HepG2 (cell line): ENCODE data around the gene ITPR1.

Source experiments
- ETV5 ChIP-seq: IDR thresholded peaks from 2 replicates; pipeline ENCODE4 v1.6.1; 2018; ENCODE audit warnings: missing biosample characterization, missing genetic modification reagents, inconsistent platforms, borderline replicate concordance
- FOXA1 ChIP-seq, 2 experiments: fragments of 450-650 bp in 1 of 2; sonication (generic) in 1 of 2; formaldehyde crosslinking in 1 of 2; IDR thresholded peaks; 2 replicates each; pipeline versions ENCODE4 v1.4.0 to v1.6.1; 2016 to 2020; ENCODE audit warnings: missing genetic modification reagents in 1 of 2
- MAFK ChIP-seq, 2 experiments: IDR thresholded peaks in 1 of 2; conservative IDR thresholded peaks in 1 of 2; 2 replicates each; pipeline ENCODE4 v1.6.1; 2011; ENCODE audit warnings: improper control_type of control experiment in 2 of 2, low read length in 2 of 2
- PHB2 ChIP-seq: fragments of 450-650 bp; IDR thresholded peaks from 2 replicates; pipeline ENCODE4 v1.6.1; 2018; ENCODE audit not compliant: partially characterized antibody
- POLR2A ChIP-seq, 2 experiments: IDR thresholded peaks; 2 replicates each; pipeline ENCODE4 v1.6.1; 2011; ENCODE audit warnings: low read depth in 2 of 2, low read length in 2 of 2, mild to moderate bottlenecking in 1 of 2, moderate library complexity in 1 of 2; ENCODE audit not compliant: insufficient read depth in 1 of 2
- RFX5 ChIP-seq: IDR thresholded peaks from 2 replicates; pipeline ENCODE4 v1.6.1; 2011; ENCODE audit warnings: low read depth, low read length, improper control_type of control experiment
- SPEN ChIP-seq: sonication (generic); formaldehyde crosslinking; IDR thresholded peaks from 2 replicates; pipeline ENCODE4 v1.5.1; 2020; ENCODE audit warnings: low read depth, mild to moderate bottlenecking, missing genetic modification reagents
- ZNF713 ChIP-seq: sonication (generic); formaldehyde crosslinking; IDR thresholded peaks from 2 replicates; pipeline ENCODE4 v1.4.0; 2020; ENCODE audit warnings: mild to moderate bottlenecking, missing genetic modification reagents
- TF ChIP-seq, protein P1 (sequence below): sonication (generic); formaldehyde crosslinking; IDR thresholded peaks from 2 replicates; pipeline ENCODE4 v1.4.0; 2020; ENCODE audit warnings: mild to moderate bottlenecking, missing genetic modification reagents
- TF ChIP-seq, protein P2 (sequence below), 2 experiments: IDR thresholded peaks; 2 replicates each; pipeline ENCODE4 v1.6.1; 2011 to 2012; ENCODE audit warnings: low read length in 2 of 2, borderline replicate concordance in 1 of 2, low read depth in 1 of 2, mild to moderate bottlenecking in 1 of 2, moderate library complexity in 1 of 2
- TF ChIP-seq, protein P3 (sequence below): sonication (generic); formaldehyde crosslinking; IDR thresholded peaks from 2 replicates; pipeline ENCODE4 v1.5.0; 2020; ENCODE audit warnings: mild to moderate bottlenecking, missing genetic modification reagents, moderate library complexity
- TF ChIP-seq, protein P4 (sequence below): sonication (generic); formaldehyde crosslinking; IDR thresholded peaks from 2 replicates; pipeline ENCODE4 v1.8.1; 2023; ENCODE audit warnings: missing genetic modification reagents, inconsistent platforms, borderline replicate concordance
- TF ChIP-seq, protein P5 (sequence below): sonication (generic); formaldehyde crosslinking; IDR thresholded peaks from 2 replicates; pipeline ENCODE4 v1.8.1; 2022; ENCODE audit warnings: low read depth, mild to moderate bottlenecking, missing genetic modification reagents

DNA sequence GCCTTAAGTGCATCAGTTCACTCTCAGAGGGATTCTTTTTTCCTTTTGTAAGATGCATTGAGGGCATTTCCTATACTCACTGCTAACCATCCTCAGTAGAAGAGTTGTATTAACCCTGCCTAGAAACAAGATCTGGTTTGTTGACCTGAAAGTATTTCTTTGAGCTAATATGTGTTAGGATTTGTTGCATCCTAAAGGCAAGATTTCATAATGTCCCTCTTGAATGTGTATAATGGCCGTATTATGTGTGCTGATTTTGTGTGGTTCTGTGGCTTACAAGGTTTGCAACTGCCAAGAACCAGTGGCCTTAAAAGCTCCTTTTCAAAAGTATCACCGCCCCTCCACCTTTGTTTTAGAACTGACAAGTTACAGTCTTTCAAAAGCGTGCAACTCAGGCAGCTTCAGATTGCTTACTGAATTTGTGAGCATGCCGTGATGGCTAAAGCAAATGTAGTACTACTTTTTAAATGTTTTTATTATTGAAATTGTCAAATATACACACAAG lies 304.1 kb downstream of the ITPR1 start:
- TF ChIP-seq FOXA1 (IDR thresholded peaks at IDR 0.05), result no peak
- no peak for TF ChIP-seq FOXA1 (CRISPR knock-in tag; IDR thresholded peaks at IDR 0.05)
- TF ChIP-seq, protein P1, sequence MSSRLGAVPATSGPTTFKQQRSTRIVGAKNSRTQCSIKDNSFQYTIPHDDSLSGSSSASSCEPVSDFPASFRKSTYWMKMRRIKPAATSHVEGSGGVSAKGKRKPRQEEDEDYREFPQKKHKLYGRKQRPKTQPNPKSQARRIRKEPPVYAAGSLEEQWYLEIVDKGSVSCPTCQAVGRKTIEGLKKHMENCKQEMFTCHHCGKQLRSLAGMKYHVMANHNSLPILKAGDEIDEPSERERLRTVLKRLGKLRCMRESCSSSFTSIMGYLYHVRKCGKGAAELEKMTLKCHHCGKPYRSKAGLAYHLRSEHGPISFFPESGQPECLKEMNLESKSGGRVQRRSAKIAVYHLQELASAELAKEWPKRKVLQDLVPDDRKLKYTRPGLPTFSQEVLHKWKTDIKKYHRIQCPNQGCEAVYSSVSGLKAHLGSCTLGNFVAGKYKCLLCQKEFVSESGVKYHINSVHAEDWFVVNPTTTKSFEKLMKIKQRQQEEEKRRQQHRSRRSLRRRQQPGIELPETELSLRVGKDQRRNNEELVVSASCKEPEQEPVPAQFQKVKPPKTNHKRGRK (CRISPR knock-in tag), result no peak
- TF ChIP-seq ETV5 (CRISPR knock-in tag), result no peak
- TF ChIP-seq, protein P2, sequence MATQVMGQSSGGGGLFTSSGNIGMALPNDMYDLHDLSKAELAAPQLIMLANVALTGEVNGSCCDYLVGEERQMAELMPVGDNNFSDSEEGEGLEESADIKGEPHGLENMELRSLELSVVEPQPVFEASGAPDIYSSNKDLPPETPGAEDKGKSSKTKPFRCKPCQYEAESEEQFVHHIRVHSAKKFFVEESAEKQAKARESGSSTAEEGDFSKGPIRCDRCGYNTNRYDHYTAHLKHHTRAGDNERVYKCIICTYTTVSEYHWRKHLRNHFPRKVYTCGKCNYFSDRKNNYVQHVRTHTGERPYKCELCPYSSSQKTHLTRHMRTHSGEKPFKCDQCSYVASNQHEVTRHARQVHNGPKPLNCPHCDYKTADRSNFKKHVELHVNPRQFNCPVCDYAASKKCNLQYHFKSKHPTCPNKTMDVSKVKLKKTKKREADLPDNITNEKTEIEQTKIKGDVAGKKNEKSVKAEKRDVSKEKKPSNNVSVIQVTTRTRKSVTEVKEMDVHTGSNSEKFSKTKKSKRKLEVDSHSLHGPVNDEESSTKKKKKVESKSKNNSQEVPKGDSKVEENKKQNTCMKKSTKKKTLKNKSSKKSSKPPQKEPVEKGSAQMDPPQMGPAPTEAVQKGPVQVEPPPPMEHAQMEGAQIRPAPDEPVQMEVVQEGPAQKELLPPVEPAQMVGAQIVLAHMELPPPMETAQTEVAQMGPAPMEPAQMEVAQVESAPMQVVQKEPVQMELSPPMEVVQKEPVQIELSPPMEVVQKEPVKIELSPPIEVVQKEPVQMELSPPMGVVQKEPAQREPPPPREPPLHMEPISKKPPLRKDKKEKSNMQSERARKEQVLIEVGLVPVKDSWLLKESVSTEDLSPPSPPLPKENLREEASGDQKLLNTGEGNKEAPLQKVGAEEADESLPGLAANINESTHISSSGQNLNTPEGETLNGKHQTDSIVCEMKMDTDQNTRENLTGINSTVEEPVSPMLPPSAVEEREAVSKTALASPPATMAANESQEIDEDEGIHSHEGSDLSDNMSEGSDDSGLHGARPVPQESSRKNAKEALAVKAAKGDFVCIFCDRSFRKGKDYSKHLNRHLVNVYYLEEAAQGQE (IDR thresholded peaks at IDR 0.05; ENCODE audit: borderline replicate concordance in 1 of 2, low read depth in 1 of 2, low read length in 2 of 2), result no peak
- TF ChIP-seq, protein P3, sequence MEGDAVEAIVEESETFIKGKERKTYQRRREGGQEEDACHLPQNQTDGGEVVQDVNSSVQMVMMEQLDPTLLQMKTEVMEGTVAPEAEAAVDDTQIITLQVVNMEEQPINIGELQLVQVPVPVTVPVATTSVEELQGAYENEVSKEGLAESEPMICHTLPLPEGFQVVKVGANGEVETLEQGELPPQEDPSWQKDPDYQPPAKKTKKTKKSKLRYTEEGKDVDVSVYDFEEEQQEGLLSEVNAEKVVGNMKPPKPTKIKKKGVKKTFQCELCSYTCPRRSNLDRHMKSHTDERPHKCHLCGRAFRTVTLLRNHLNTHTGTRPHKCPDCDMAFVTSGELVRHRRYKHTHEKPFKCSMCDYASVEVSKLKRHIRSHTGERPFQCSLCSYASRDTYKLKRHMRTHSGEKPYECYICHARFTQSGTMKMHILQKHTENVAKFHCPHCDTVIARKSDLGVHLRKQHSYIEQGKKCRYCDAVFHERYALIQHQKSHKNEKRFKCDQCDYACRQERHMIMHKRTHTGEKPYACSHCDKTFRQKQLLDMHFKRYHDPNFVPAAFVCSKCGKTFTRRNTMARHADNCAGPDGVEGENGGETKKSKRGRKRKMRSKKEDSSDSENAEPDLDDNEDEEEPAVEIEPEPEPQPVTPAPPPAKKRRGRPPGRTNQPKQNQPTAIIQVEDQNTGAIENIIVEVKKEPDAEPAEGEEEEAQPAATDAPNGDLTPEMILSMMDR, result no peak
- TF ChIP-seq, protein P4, sequence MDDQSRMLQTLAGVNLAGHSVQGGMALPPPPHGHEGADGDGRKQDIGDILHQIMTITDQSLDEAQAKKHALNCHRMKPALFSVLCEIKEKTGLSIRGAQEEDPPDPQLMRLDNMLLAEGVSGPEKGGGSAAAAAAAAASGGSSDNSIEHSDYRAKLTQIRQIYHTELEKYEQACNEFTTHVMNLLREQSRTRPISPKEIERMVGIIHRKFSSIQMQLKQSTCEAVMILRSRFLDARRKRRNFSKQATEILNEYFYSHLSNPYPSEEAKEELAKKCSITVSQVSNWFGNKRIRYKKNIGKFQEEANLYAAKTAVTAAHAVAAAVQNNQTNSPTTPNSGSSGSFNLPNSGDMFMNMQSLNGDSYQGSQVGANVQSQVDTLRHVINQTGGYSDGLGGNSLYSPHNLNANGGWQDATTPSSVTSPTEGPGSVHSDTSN, result no peak
- no peak for TF ChIP-seq SPEN (CRISPR knock-in tag)
- TF ChIP-seq PHB2, result no peak
- TF ChIP-seq, protein P5, sequence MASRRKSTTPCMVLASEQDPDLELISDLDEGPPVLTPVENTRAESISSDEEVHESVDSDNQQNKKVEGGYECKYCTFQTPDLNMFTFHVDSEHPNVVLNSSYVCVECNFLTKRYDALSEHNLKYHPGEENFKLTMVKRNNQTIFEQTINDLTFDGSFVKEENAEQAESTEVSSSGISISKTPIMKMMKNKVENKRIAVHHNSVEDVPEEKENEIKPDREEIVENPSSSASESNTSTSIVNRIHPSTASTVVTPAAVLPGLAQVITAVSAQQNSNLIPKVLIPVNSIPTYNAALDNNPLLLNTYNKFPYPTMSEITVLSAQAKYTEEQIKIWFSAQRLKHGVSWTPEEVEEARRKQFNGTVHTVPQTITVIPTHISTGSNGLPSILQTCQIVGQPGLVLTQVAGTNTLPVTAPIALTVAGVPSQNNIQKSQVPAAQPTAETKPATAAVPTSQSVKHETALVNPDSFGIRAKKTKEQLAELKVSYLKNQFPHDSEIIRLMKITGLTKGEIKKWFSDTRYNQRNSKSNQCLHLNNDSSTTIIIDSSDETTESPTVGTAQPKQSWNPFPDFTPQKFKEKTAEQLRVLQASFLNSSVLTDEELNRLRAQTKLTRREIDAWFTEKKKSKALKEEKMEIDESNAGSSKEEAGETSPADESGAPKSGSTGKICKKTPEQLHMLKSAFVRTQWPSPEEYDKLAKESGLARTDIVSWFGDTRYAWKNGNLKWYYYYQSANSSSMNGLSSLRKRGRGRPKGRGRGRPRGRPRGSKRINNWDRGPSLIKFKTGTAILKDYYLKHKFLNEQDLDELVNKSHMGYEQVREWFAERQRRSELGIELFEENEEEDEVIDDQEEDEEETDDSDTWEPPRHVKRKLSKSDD (CRISPR knock-in tag), result no peak
- no peak for TF ChIP-seq MAFK (conservative IDR thresholded peaks at IDR 0.05 in 1 of 2, IDR thresholded peaks at IDR 0.05 in 1 of 2; ENCODE audit: low read length in 2 of 2)
- no peak for TF ChIP-seq ZNF713
- TF ChIP-seq RFX5, result no peak
- no peak for TF ChIP-seq POLR2A (IDR thresholded peaks at IDR 0.05; ENCODE audit: insufficient read depth in 1 of 2, low read depth in 2 of 2, low read length in 2 of 2)
